ENCODE results near the gene AK8. TPM values are rescaled to one million over a fixed set of nuclear protein-coding genes. Genes with fewer than 3 reads are reported as not detected.

Gene AK8
- total and polyA plus RNA-seq, 11 donors, result 0.61 to 1.4 TPM; not detected in 9

DNA sequence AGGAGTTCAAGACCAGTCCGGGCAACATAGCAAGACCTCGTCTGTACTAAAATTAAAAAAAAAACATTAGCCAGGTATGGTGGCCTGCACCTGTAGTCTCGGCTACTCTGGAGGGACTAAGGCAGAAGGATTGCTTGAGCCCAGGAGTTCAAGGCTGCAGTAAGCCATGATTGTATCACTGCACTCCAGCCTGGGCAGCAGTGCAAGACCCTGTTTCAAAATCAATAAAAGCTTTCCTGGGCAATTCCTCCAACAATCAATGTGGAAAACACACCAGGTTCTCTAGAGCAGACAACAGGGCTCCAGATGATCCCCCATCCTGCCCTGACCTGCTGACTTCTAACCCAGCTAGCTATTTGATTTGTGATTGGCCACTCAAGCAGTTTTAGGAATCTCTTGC is 1.2 kb downstream of the AK8 start:
- Histone ChIP-seq H3K9me3 (no peaks in the 10 kb centered on the region), H3K27ac (no peak overlapping the region), H3K4me3 (no peak overlapping the region), H3K4me1 (peaks cover 0 to 23% (median 5%) of the 10 kb centered on the region in 12 donors), H3K36me3 (no peaks in the 10 kb centered on the region), H3K27me3 (no peaks in the 10 kb centered on the region)
- 87 to 92% (median 90%) methylated on average over 3 of the region's 3 CpGs for WGBS, 4 donors
- TF ChIP-seq CTCF (IDR thresholded peaks at IDR 0.05), result no peak
- no peak for TF ChIP-seq POLR2A (IDR thresholded peaks at IDR 0.05)
- ATAC-seq (no peak), DNase-seq (no peak)
- intact Hi-C loops (cut with DNase I), result loop anchor here in 1 of 10 donors (5.0 kb wide), 1 partner anchor 205 kb away; the partner anchor contains the start of gene GTF3C4

- no peaks in the 10 kb centered on the region for H3K27me3 ChIP-seq
- no peaks in the 10 kb centered on the region for H3K36me3 ChIP-seq
- 77 to 83% (median 81%) methylated on average over 2 to 5 of the region's 5 CpGs for WGBS, 4 donors
- peaks cover 0 to 23% (median 5%) of the 10 kb centered on the region in 12 donors for H3K4me1 ChIP-seq
- DNase-seq, result no peak
- intact Hi-C loops (cut with DNase I), result loop anchor here in 1 of 10 donors (5.0 kb wide), 1 partner anchor 203 kb away; the partner anchor contains the start of gene GTF3C4
- H3K4me3 ChIP-seq, result no peak overlapping the region
- no peak for ATAC-seq
- no peak overlapping the region for H3K27ac ChIP-seq
- no peaks in the 10 kb centered on the region for H3K9me3 ChIP-seq
- TF ChIP-seq POLR2A (IDR thresholded peaks at IDR 0.05), result no peak
- no peak for TF ChIP-seq CTCF (IDR thresholded peaks at IDR 0.05)
Measured at GRCh38 chr9:132875159-132875558, 2.9 kb downstream of the AK8 start.

DNA sequence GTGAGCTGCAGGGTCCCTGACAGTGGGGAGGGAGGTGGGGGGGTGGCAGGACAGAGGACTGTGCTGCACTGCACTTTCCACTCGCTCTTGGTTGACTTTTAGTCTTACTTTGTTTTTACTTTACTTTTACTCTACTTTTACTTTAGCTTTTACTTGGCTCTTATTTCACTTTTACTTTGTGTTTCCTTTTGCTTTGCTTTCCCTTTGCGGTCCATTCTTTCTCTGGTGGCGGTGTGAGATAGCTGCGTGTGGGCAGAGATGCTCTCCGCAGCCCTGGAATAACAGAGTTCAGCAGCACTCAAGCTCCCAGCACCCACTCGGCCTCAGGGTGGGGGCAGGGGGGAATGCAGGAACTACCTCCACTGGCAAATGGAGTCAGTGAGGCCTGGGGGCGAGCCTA is 4.7 kb downstream of the AK8 start:
- no peaks in the 10 kb centered on the region for H3K9me3 ChIP-seq
- no peak for TF ChIP-seq POLR2A (IDR thresholded peaks at IDR 0.05)
- TF ChIP-seq CTCF (IDR thresholded peaks at IDR 0.05), result no peak
- no peaks in the 10 kb centered on the region for H3K36me3 ChIP-seq
- no peak overlapping the region for H3K27ac ChIP-seq
- no peak for DNase-seq
- ATAC-seq, result no peak
- H3K4me1 ChIP-seq, result peaks cover 0 to 9% (median 5%) of the 10 kb centered on the region in 12 donors
- no peaks in the 10 kb centered on the region for H3K27me3 ChIP-seq
- H3K4me3 ChIP-seq, result peak overlapping the region in 1 of 12 donors; percentile 15
- intact Hi-C loops (cut with DNase I), result no loop called here
- WGBS, 4 donors, result 63 to 72% (median 68%) methylated on average over 7 of the region's 7 CpGs

DNA sequence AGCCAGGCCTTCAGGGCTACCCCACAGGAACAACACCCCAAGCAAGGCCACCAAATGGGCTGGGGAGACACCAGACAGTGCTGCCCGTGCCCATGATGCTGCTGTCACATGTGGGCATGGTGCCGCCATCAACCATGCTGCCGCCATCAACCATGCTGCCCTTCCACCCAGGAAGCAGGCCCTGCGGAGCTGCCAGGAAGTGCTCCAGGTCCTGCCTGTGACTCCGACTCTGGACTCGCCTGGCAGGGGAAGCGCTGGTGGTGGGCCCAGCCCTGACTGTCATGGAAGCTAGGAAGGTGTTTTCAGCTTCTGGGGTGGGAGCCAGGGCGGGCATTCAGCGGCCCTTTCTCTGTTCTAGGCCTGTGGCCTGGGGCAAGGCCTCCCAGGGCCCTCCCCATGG is 8.8 kb downstream of the AK8 start:
- peaks cover 0 to 5% (median 0%) of the 10 kb centered on the region in 12 donors for H3K4me1 ChIP-seq
- no peak for TF ChIP-seq CTCF (IDR thresholded peaks at IDR 0.05)
- no peak for TF ChIP-seq POLR2A (IDR thresholded peaks at IDR 0.05)
- ATAC-seq (no peak), DNase-seq (no peak)
- no peak overlapping the region for H3K4me3 ChIP-seq
- WGBS, 4 donors, result 78 to 93% (median 85%) methylated on average over 7 to 9 of the region's 9 CpGs
- intact Hi-C loops (cut with DNase I), result no loop called here
- no peaks in the 10 kb centered on the region for H3K9me3 ChIP-seq
- no peaks in the 10 kb centered on the region for H3K27me3 ChIP-seq
- no peaks in the 10 kb centered on the region for H3K36me3 ChIP-seq
- H3K27ac ChIP-seq, result no peak overlapping the region
